Activated naive CD8-positive, alpha-beta T cell treated with anti-CD3 and anti-CD28 coated beads, Interleukin-2, amount 50 U/mL, for 24 hours (primary cell): ENCODE results near the gene SECTM1.
"Not testable (repeated sequence)": the region's sequence is repeated elsewhere in the genome, so short reads cannot be mapped to it uniquely, and the experiment has no call there.

Experiments used
- ATAC-seq: fragments of 150-1000 bp; cut with Tn5 transposase; one replicate; pipeline ENCODE4 v1.10.0; 2021
- DNase-seq: peaks from one replicate; pipeline ENCODE4 v3.0.0; 2021
- H3K27ac Mint-ChIP-seq: one replicate; pipeline ENCODE4 v1.8.0; 2021; ENCODE audit warnings: mild to moderate bottlenecking, mixed read lengths
- H3K27me3 Mint-ChIP-seq: one replicate; pipeline ENCODE4 v1.8.0; 2021; ENCODE audit warnings: mixed read lengths
- H3K36me3 Mint-ChIP-seq: one replicate; pipeline ENCODE4 v1.8.0; 2021; ENCODE audit warnings: low read depth, mixed read lengths
- H3K4me1 Mint-ChIP-seq: one replicate; pipeline ENCODE4 v1.8.0; 2021; ENCODE audit warnings: mixed read lengths
- H3K4me3 Mint-ChIP-seq: one replicate; pipeline ENCODE4 v1.8.0; 2021; ENCODE audit warnings: mild to moderate bottlenecking, moderate library complexity, mixed read lengths
- H3K9me3 Mint-ChIP-seq: one replicate; pipeline ENCODE4 v1.8.0; 2021; ENCODE audit warnings: mixed read lengths

SECTM1 gene

GRCh38 chr17:82357394-82357793 is 23.8 kb upstream of the SECTM1 start:
- H3K27ac Mint-ChIP-seq, result no peak overlapping the region
- DNase-seq, result no peak
- H3K4me3 Mint-ChIP-seq, result no peak overlapping the region
- H3K4me1 Mint-ChIP-seq, result peaks cover 7% of the 10 kb centered on the region
- peaks cover 6% of the 10 kb centered on the region for H3K9me3 Mint-ChIP-seq
- no peak for ATAC-seq
- H3K36me3 Mint-ChIP-seq, result no peaks in the 10 kb centered on the region
- peaks cover 22% of the 10 kb centered on the region for H3K27me3 Mint-ChIP-seq

- Mint-ChIP-seq H3K4me1 (peaks cover 9% of the 10 kb centered on the region), H3K27ac (no peak overlapping the region), H3K4me3 (no peak overlapping the region), H3K9me3 (peaks cover 6% of the 10 kb centered on the region), H3K27me3 (peaks cover 22% of the 10 kb centered on the region), H3K36me3 (no peaks in the 10 kb centered on the region)
- no peak for DNase-seq
- ATAC-seq, result no peak
Observed at GRCh38 chr17:82356845-82357355, 23.3 kb upstream of the SECTM1 start.

- ATAC-seq (no peak), DNase-seq (no peak)
- peaks cover 23% of the 10 kb centered on the region for H3K27me3 Mint-ChIP-seq
- H3K27ac Mint-ChIP-seq, result no peak overlapping the region
- H3K36me3 Mint-ChIP-seq, result no peaks in the 10 kb centered on the region
- H3K9me3 Mint-ChIP-seq, result peaks cover 6% of the 10 kb centered on the region
- peaks cover 9% of the 10 kb centered on the region for H3K4me1 Mint-ChIP-seq
- H3K4me3 Mint-ChIP-seq, result no peak overlapping the region
Observed at GRCh38 chr17:82355770-82356427, 22.3 kb upstream of the SECTM1 start.

GRCh38 chr17:82354804-82355308 is 21.3 kb upstream of the SECTM1 start:
- Mint-ChIP-seq H3K27ac (no peak overlapping the region), H3K36me3 (no peaks in the 10 kb centered on the region), H3K4me3 (no peak overlapping the region), H3K4me1 (peaks cover 9% of the 10 kb centered on the region), H3K9me3 (peaks cover 6% of the 10 kb centered on the region), H3K27me3 (peaks cover 23% of the 10 kb centered on the region)
- DNase-seq (no peak), ATAC-seq (no peak)

GRCh38 chr17:82353484-82353883 is 19.9 kb upstream of the SECTM1 start:
- no peak overlapping the region for H3K4me3 Mint-ChIP-seq
- no peak for ATAC-seq
- H3K36me3 Mint-ChIP-seq, result no peaks in the 10 kb centered on the region
- peaks cover 2% of the 10 kb centered on the region for H3K9me3 Mint-ChIP-seq
- no peak for DNase-seq
- peaks cover 6% of the 10 kb centered on the region for H3K4me1 Mint-ChIP-seq
- H3K27ac Mint-ChIP-seq, result no peak overlapping the region
- H3K27me3 Mint-ChIP-seq, result peaks cover 25% of the 10 kb centered on the region

GRCh38 chr17:82351713-82352488 is 18.3 kb upstream of the SECTM1 start:
- H3K9me3 Mint-ChIP-seq, result no peaks in the 10 kb centered on the region
- ATAC-seq (peak; percentile 68), DNase-seq (peak; percentile 86)
- no peaks in the 10 kb centered on the region for H3K36me3 Mint-ChIP-seq
- H3K27me3 Mint-ChIP-seq, result peaks cover 21% of the 10 kb centered on the region
- H3K4me3 Mint-ChIP-seq, result no peak overlapping the region
- H3K4me1 Mint-ChIP-seq, result peaks cover 2% of the 10 kb centered on the region
- no peak overlapping the region for H3K27ac Mint-ChIP-seq

GRCh38 chr17:82351254-82351712 is 17.7 kb upstream of the SECTM1 start:
- no peak for ATAC-seq
- Mint-ChIP-seq H3K4me1 (peaks cover 7% of the 10 kb centered on the region), H3K27me3 (peaks cover 25% of the 10 kb centered on the region), H3K27ac (no peak overlapping the region), H3K4me3 (no peak overlapping the region), H3K9me3 (no peaks in the 10 kb centered on the region), H3K36me3 (no peaks in the 10 kb centered on the region)
- no peak for DNase-seq

- Mint-ChIP-seq H3K27ac (no peak overlapping the region), H3K4me1 (peaks cover 7% of the 10 kb centered on the region), H3K9me3 (no peaks in the 10 kb centered on the region), H3K36me3 (no peaks in the 10 kb centered on the region), H3K4me3 (no peak overlapping the region), H3K27me3 (peaks cover 23% of the 10 kb centered on the region)
- ATAC-seq, result peak; percentile 37
- peak; percentile 68 for DNase-seq
Observed at GRCh38 chr17:82350182-82351030, 16.8 kb upstream of the SECTM1 start.

DNA sequence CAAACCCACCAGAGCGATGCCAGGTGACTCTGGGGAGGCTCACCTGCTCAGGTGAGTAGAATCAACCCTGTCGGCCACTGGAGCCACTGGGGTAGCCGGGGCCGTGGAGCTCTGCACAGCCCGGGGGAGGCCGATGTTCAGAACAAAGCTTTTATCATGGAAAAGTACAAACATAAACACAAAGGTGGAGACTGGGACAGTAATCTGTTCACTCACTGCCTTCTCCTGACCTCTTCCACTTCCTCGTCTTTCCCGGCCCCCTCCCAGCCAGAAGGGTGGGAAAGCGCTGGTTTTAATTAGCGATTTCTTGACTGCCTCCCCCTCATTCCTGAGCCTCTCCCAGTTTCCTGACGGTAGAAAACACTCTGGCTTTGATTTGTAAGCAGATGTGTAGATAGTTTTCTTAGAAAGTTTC is 15.7 kb upstream of the SECTM1 start:
- no peak overlapping the region for H3K27ac Mint-ChIP-seq

GRCh38 chr17:82348866-82349265 is 15.3 kb upstream of the SECTM1 start:
- no peaks in the 10 kb centered on the region for H3K36me3 Mint-ChIP-seq
- no peak overlapping the region for H3K4me3 Mint-ChIP-seq
- no peaks in the 10 kb centered on the region for H3K9me3 Mint-ChIP-seq
- H3K27ac Mint-ChIP-seq, result no peak overlapping the region
- no peak for ATAC-seq
- DNase-seq, result no peak
- H3K4me1 Mint-ChIP-seq, result peaks cover 7% of the 10 kb centered on the region
- H3K27me3 Mint-ChIP-seq, result peaks cover 17% of the 10 kb centered on the region

More for the DNA sequence above, 15.7 kb upstream of the SECTM1 start:
- Mint-ChIP-seq H3K27me3 (peaks cover 17% of the 10 kb centered on the region), H3K36me3 (no peaks in the 10 kb centered on the region), H3K9me3 (no peaks in the 10 kb centered on the region), H3K4me3 (no peak overlapping the region), H3K4me1 (peaks cover 7% of the 10 kb centered on the region)
- ATAC-seq (no peak), DNase-seq (no peak)

DNA sequence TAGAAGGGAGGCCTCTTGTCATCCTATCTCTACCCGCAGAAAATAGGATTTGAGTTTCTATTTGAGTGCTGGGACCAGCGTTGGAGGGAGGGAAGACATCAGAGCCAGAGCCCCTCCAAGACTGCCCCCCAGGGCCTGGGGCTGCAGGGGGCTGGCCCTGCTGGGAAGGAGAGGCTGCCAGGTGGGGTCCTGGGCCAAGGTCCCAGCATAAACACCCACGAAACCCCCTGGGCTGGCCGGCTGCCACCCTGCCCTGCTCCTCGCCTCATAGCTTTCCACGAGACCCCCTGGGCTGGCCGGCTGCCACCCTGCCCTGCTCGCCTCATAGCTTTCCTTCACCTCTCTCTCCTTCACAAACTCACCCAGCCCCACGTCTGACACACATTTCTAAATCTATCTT is 14.9 kb upstream of the SECTM1 start:
- peaks cover 17% of the 10 kb centered on the region for H3K27me3 Mint-ChIP-seq

DNA sequence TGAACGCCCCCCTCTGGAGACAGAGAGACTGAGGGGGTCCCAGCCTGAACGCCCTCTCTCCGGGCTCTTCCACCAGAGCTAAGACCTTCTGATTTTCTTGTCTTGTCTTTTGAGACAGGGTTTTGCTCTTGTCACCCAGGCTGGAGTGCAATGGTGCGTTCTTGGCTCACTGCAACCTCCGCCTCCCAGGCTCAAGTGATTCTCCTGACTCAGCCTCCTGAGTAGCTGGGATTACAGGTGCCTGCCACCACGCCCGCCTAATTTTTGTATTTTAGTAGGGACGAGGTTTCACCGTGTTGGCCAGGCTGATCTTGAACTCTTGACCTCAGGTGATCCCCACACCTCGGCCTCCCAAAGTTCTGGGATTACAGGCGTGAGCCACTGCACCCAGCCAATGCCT is 14.4 kb upstream of the SECTM1 start:
- peaks cover 17% of the 10 kb centered on the region for H3K27me3 Mint-ChIP-seq
- H3K27ac Mint-ChIP-seq, H3K36me3 Mint-ChIP-seq, ATAC-seq, DNase-seq, H3K4me3 Mint-ChIP-seq, H3K9me3 Mint-ChIP-seq, H3K4me1 Mint-ChIP-seq: not testable (repeated sequence)

More for the DNA sequence above, 14.9 kb upstream of the SECTM1 start:
- no peak for DNase-seq
- no peak overlapping the region for H3K27ac Mint-ChIP-seq
- H3K4me1 Mint-ChIP-seq, result peaks cover 7% of the 10 kb centered on the region
- no peaks in the 10 kb centered on the region for H3K9me3 Mint-ChIP-seq
- ATAC-seq, result no peak
- no peak overlapping the region for H3K4me3 Mint-ChIP-seq
- H3K36me3 Mint-ChIP-seq, result no peaks in the 10 kb centered on the region

- peaks cover 17% of the 10 kb centered on the region for H3K27me3 Mint-ChIP-seq
- H3K4me1 Mint-ChIP-seq, result peaks cover 6% of the 10 kb centered on the region
- H3K36me3 Mint-ChIP-seq, result no peaks in the 10 kb centered on the region
- ATAC-seq (no peak), DNase-seq (no peak)
- no peak overlapping the region for H3K4me3 Mint-ChIP-seq
- no peaks in the 10 kb centered on the region for H3K9me3 Mint-ChIP-seq
- H3K27ac Mint-ChIP-seq, result no peak overlapping the region
Observed at GRCh38 chr17:82346342-82347300, 13.1 kb upstream of the SECTM1 start.
